Ecto neural progenitor cell (in vitro differentiated cells): Measurements from ENCODE around the gene PER3.
A peak's percentile ranks its signal among the peaks of the same experiment; 100 is the strongest.

Experiments used
- DNase-seq: peaks from one replicate; pipeline ENCODE4 v3.0.0-alpha.2; 2018; ENCODE audit warnings: low spot score

Gene PER3

GRCh38 chr1:7783826-7784491 lies at the start of gene PER3:
Gene PER3, plus strand, starts transcription at chr1:7784291. Its CDS starts 587 bp downstream, at chr1:7784878.
- DNase-seq = peak; percentile 98

- no peak for DNase-seq
These were observed 46.0 kb upstream of the PER3 start for GRCh38 chr1:7738044-7738443.

GRCh38 chr1:7743346-7743745 lies 40.7 kb upstream of the PER3 start:
- DNase-seq = no peak

GRCh38 chr1:7744882-7745281 lies 39.2 kb upstream of the PER3 start:
- no peak for DNase-seq

- DNase-seq = no peak
These were observed 38.3 kb upstream of the PER3 start for GRCh38 chr1:7745783-7746182.

- DNase-seq = no peak
These were observed 36.5 kb upstream of the PER3 start for GRCh38 chr1:7747605-7748004.

GRCh38 chr1:7749126-7749525 lies 35.0 kb upstream of the PER3 start:
- no peak for DNase-seq

GRCh38 chr1:7751174-7751573 lies 32.9 kb upstream of the PER3 start:
- DNase-seq = no peak

GRCh38 chr1:7752512-7753417 lies 31.3 kb upstream of the PER3 start:
- DNase-seq = peak; percentile 65

GRCh38 chr1:7753641-7754040 lies 30.4 kb upstream of the PER3 start:
- no peak for DNase-seq

- DNase-seq = no peak
These were observed 29.9 kb upstream of the PER3 start for GRCh38 chr1:7754234-7754633.

GRCh38 chr1:7755448-7755847 lies 28.6 kb upstream of the PER3 start:
- no peak for DNase-seq

GRCh38 chr1:7760245-7760644 lies 23.8 kb upstream of the PER3 start:
- DNase-seq = no peak

GRCh38 chr1:7761103-7761502 lies 23.0 kb upstream of the PER3 start:
- no peak for DNase-seq

GRCh38 chr1:7767176-7767575 lies 16.9 kb upstream of the PER3 start:
- DNase-seq = no peak

- no peak for DNase-seq
These were observed 15.5 kb upstream of the PER3 start for GRCh38 chr1:7768583-7768982.

- no peak for DNase-seq
These were observed 14.2 kb upstream of the PER3 start for GRCh38 chr1:7769673-7770412.

GRCh38 chr1:7770669-7770996 lies 13.5 kb upstream of the PER3 start:
- no peak for DNase-seq

- peak; percentile 94 for DNase-seq
These were observed 12.9 kb upstream of the PER3 start, which contains the start of gene VAMP3 for GRCh38 chr1:7770997-7771822. Gene VAMP3, plus strand, starts transcription at chr1:7771296. Its CDS starts 88 bp downstream, at chr1:7771384.

GRCh38 chr1:7771823-7772299 lies 12.2 kb upstream of the PER3 start:
- DNase-seq = no peak

- no peak for DNase-seq
These were observed 6.5 kb upstream of the PER3 start for GRCh38 chr1:7777591-7777990.
